NK-92 (cell line): Measurements from ENCODE around the gene MPO.

Experiments used
- DNase-seq: peaks from one replicate; lab custom pipeline; 2025; ENCODE audit not compliant: unreplicated experiment; lab: John Stamatoyannopoulos, UW

MPO gene

GRCh38 chr17:58279736-58280479 lies 827 bp downstream of the MPO start:
- DNase-seq = no peak

- DNase-seq = no peak
Measured at GRCh38 chr17:58279016-58279711, 1.6 kb downstream of the MPO start.

GRCh38 chr17:58278661-58279015 lies 2.1 kb downstream of the MPO start:
- no peak for DNase-seq

- no peak for DNase-seq
Measured at GRCh38 chr17:58277802-58278595, 2.7 kb downstream of the MPO start.

GRCh38 chr17:58277107-58277801 lies 3.5 kb downstream of the MPO start:
- DNase-seq = no peak

GRCh38 chr17:58276423-58276822 lies 4.3 kb downstream of the MPO start:
- DNase-seq = no peak

- no peak for DNase-seq
Measured at GRCh38 chr17:58275417-58275816, 5.3 kb downstream of the MPO start.

- no peak for DNase-seq
Measured at GRCh38 chr17:58273453-58274104, 7.2 kb downstream of the MPO start.

GRCh38 chr17:58272367-58273280 lies 8.1 kb downstream of the MPO start:
- DNase-seq = no peak

- DNase-seq = no peak
Measured at GRCh38 chr17:58271216-58271931, 9.4 kb downstream of the MPO start.

GRCh38 chr17:58270476-58271215 lies 10.1 kb downstream of the MPO start:
- no peak for DNase-seq

GRCh38 chr17:58269557-58270291 lies 11.0 kb downstream of the MPO start:
- DNase-seq = no peak

GRCh38 chr17:58268774-58269556 lies 11.8 kb downstream of the MPO start:
- no peak for DNase-seq

- DNase-seq = no peak
Measured at GRCh38 chr17:58268326-58268725, 12.4 kb downstream of the MPO start.

- no peak for DNase-seq
Measured at GRCh38 chr17:58267347-58268324, 13.1 kb downstream of the MPO start.
